GM23338 (cell line): ENCODE results near the gene SEMA4C. TPM values are rescaled to one million over a fixed set of nuclear protein-coding genes. Genes with fewer than 3 reads are reported as not detected.

Experiments
- ATAC-seq: fragments of 200-7000 bp; cut with Tn5 transposase; 3 replicates; pipeline ENCODE4 v1.9.1; 2020
- DNase-seq: peaks from one replicate; pipeline ENCODE4 v3.0.0-alpha.2; 2015; ENCODE audit warnings: low spot score
- H2AFZ ChIP-seq: fragments of 200-600 bp; sonication (generic); 2 replicates; pipeline ENCODE4 v1.8.0; 2016; ENCODE audit warnings: antibody characterized with exemption, mild to moderate bottlenecking, moderate library complexity
- H3F3A ChIP-seq: fragments of 200-600 bp; sonication (generic); replicated peaks from 2 replicates; pipeline ENCODE4 v1.8.0; 2017; ENCODE audit warnings: antibody characterized with exemption, mixed run types, low read depth
- H3K27ac ChIP-seq: fragments of 200-600 bp; sonication (generic); 2 replicates; pipeline ENCODE4 v1.6.1; 2016; ENCODE audit warnings: low read depth
- H3K27me3 ChIP-seq: fragments of 200-600 bp; sonication (generic); 2 replicates; pipeline ENCODE4 v1.8.0; 2016; ENCODE audit warnings: mild to moderate bottlenecking, mixed run types, moderate library complexity; ENCODE audit not compliant: insufficient read depth
- H3K36me3 ChIP-seq: fragments of 200-600 bp; sonication (generic); 2 replicates; pipeline ENCODE4 v1.8.0; 2016; ENCODE audit warnings: mild to moderate bottlenecking; ENCODE audit not compliant: insufficient read depth
- H3K4me1 ChIP-seq: fragments of 200-600 bp; sonication (generic); 2 replicates; pipeline ENCODE4 v1.8.0; 2016; ENCODE audit warnings: mild to moderate bottlenecking, moderate library complexity; ENCODE audit not compliant: insufficient read depth
- H3K4me2 ChIP-seq: fragments of 200-600 bp; sonication (generic); 2 replicates; pipeline ENCODE4 v1.7.1; 2017; ENCODE audit warnings: mixed run types
- H3K4me3 ChIP-seq: fragments of 200-600 bp; sonication (generic); 2 replicates; pipeline ENCODE4 v1.6.1; 2016; ENCODE audit warnings: mixed run types
- H3K79me2 ChIP-seq: fragments of 200-600 bp; sonication (generic); replicated peaks from 2 replicates; pipeline ENCODE4 v1.8.0; 2017; ENCODE audit warnings: mild to moderate bottlenecking; ENCODE audit not compliant: insufficient read depth
- H3K9me2 ChIP-seq: fragments of 200-600 bp; sonication (generic); 2 replicates; pipeline ENCODE4 v1.8.0; 2017; ENCODE audit not compliant: insufficient read depth
- H4K20me1 ChIP-seq: fragments of 200-600 bp; sonication (generic); replicated peaks from 2 replicates; pipeline ENCODE4 v1.8.0; 2017; ENCODE audit warnings: mild to moderate bottlenecking; ENCODE audit not compliant: insufficient read depth
- H3K27ac Mint-ChIP-seq: 2 replicates; pipeline ENCODE4 v1.8.0; 2020; ENCODE audit warnings: inconsistent platforms, mild to moderate bottlenecking, moderate library complexity, mixed read lengths
- H3K27me3 Mint-ChIP-seq: 3 replicates; pipeline ENCODE4 v1.8.0; 2022; ENCODE audit warnings: low read depth, mild to moderate bottlenecking, moderate library complexity, mixed read lengths, inconsistent platforms; ENCODE audit not compliant: insufficient read depth, poor library complexity
- H3K36me3 Mint-ChIP-seq: 3 replicates; pipeline ENCODE4 v1.8.0; 2021; ENCODE audit warnings: low read depth, mild to moderate bottlenecking, inconsistent platforms, moderate library complexity, mixed read lengths
- H3K4me1 Mint-ChIP-seq: 3 replicates; pipeline ENCODE4 v1.8.0; 2020; ENCODE audit warnings: mild to moderate bottlenecking, inconsistent platforms, mixed read lengths
- H3K4me3 Mint-ChIP-seq: 3 replicates; pipeline ENCODE4 v1.8.0; 2021; ENCODE audit warnings: moderate library complexity, mild to moderate bottlenecking, inconsistent platforms, mixed read lengths
- H3K9me3 Mint-ChIP-seq: 3 replicates; pipeline ENCODE4 v1.8.0; 2020; ENCODE audit warnings: moderate library complexity, mild to moderate bottlenecking, inconsistent platforms, mixed read lengths
- REST ChIP-seq: IDR thresholded peaks from one replicate; pipeline ENCODE4 v1.6.1; 2018; ENCODE audit warnings: antibody characterized with exemption; ENCODE audit not compliant: unreplicated experiment
- STAT1 ChIP-seq: IDR thresholded peaks from one replicate; pipeline ENCODE4 v1.6.1; 2016; ENCODE audit warnings: antibody characterized with exemption; ENCODE audit not compliant: unreplicated experiment
- ZNF462 ChIP-seq: fragments of 250-450 bp; sonication (Bioruptor Pico); IDR thresholded peaks from 2 replicates; pipeline ENCODE4 v1.5.0; 2020; ENCODE audit warnings: mild to moderate bottlenecking, moderate library complexity
- polyA plus RNA-seq: library from polyadenylated mRNA; unstranded; fragments of >200 nt; fragmentation: Nextera tagmentation; extraction: Ambion mirVana; gene quantifications from 2 replicates; pipeline ENCODE4 v1.2.1, GENCODE V29; 2016
- total RNA-seq: library from RNA; depleted of rRNA; stranded (reverse); fragments of >200 nt; shearing (Covaris generic); gene quantifications from 2 replicates; pipeline ENCODE4 v1.2.3, GENCODE V29; 2014

SEMA4C gene
- total and polyA plus RNA-seq, 2 experiments from 2014 or later, result 16.8 to 80.7 TPM

- Histone ChIP-seq H3F3A (peaks cover 9% of the 10 kb centered on the region; the same call in 1 of the 2 replicates), H3K4me1 (peaks cover 10% of the 10 kb centered on the region), H3K4me2 (no peak overlapping the region), H3K36me3 (peaks cover 30% of the 10 kb centered on the region; the same call in 1 of the 2 replicates), H3K27ac (no peak overlapping the region), H3K27me3 (no peaks in the 10 kb centered on the region), H4K20me1 (no peaks in the 10 kb centered on the region; the same call in none of the 2 replicates), H3K9me2 (no peaks in the 10 kb centered on the region), H3K4me3 (no peak overlapping the region), H2AFZ (no peak overlapping the region), H3K79me2 (peaks cover 36% of the 10 kb centered on the region)
- Mint-ChIP-seq H3K27ac (peak overlapping the region; percentile 59; the same call in 1 of the 2 replicates), H3K27me3 (peaks cover 14% of the 10 kb centered on the region), H3K4me1 (peaks cover 18% of the 10 kb centered on the region), H3K36me3 (peaks cover 63% of the 10 kb centered on the region), H3K4me3 (peak overlapping the region; percentile 32; the same call in 1 of the 3 replicates), H3K9me3 (no peaks in the 10 kb centered on the region; the same call in 2 of the 3 replicates)
- DNase-seq (no peak), ATAC-seq (no peak)
- TF ChIP-seq ZNF462 (CRISPR knock-in tag) (no peak), REST (no peak), STAT1 (no peak)
Measured at GRCh38 chr2:96865654-96866053, 4.2 kb downstream of the SEMA4C start.
